Karpas-422 (cell line): Measurements from ENCODE around the gene ABI3BP. TPM values are rescaled to one million over a fixed set of nuclear protein-coding genes. Genes with fewer than 3 reads are reported as not detected.
"Not testable (repeated sequence)": the region's sequence is repeated elsewhere in the genome, so short reads cannot be mapped to it uniquely, and the experiment has no call there.

Experiments
- DNase-seq: peaks from one replicate; pipeline ENCODE4 v3.0.0-alpha.2; 2015
- H2AFZ ChIP-seq: fragments of 200-600 bp; sonication (generic); 2 replicates; pipeline ENCODE4 v1.6.1; 2014; ENCODE audit warnings: antibody characterized with exemption, low read length, mixed read lengths
- H3K27ac ChIP-seq: fragments of 200-600 bp; sonication (generic); 2 replicates; pipeline ENCODE4 v1.5.1; 2014; ENCODE audit warnings: mild to moderate bottlenecking, low read length, moderate library complexity
- H3K27me3 ChIP-seq: fragments of 200-600 bp; sonication (generic); 2 replicates; pipeline ENCODE4 v1.6.1; 2014; ENCODE audit warnings: low read length, mixed read lengths
- H3K36me3 ChIP-seq: fragments of 200-600 bp; sonication (generic); 2 replicates; pipeline ENCODE4 v1.6.1; 2014; ENCODE audit warnings: low read length, mixed read lengths; ENCODE audit not compliant: insufficient read depth
- H3K4me1 ChIP-seq: fragments of 200-600 bp; sonication (generic); 2 replicates; pipeline ENCODE4 v1.6.1; 2014; ENCODE audit warnings: mild to moderate bottlenecking, low read length, mixed read lengths
- H3K4me2 ChIP-seq: fragments of 200-600 bp; sonication (generic); 2 replicates; pipeline ENCODE4 v1.6.1; 2014; ENCODE audit warnings: low read length, low read depth, mild to moderate bottlenecking; ENCODE audit not compliant: poor library complexity, severe bottlenecking
- H3K4me3 ChIP-seq: fragments of 200-600 bp; sonication (generic); 2 replicates; pipeline ENCODE4 v1.5.1; 2014; ENCODE audit warnings: mild to moderate bottlenecking, antibody characterized with exemption, low read length, mixed read lengths
- H3K79me2 ChIP-seq: fragments of 200-600 bp; sonication (generic); 2 replicates; pipeline ENCODE4 v1.6.1; 2014; ENCODE audit warnings: mild to moderate bottlenecking, low read length, mixed read lengths
- H3K9ac ChIP-seq: fragments of 200-600 bp; sonication (generic); 2 replicates; pipeline ENCODE4 v1.6.0; 2014; ENCODE audit warnings: low read length
- H3K9me2 ChIP-seq: fragments of 200-600 bp; sonication (generic), shearing (Covaris generic); replicated peaks from 2 replicates; pipeline ENCODE4 v1.6.0; 2014; ENCODE audit warnings: mild to moderate bottlenecking, low read length, moderate library complexity; ENCODE audit not compliant: insufficient read depth
- H3K9me3 ChIP-seq: fragments of 300-700, 200-600 bp; sonication (generic); 2 replicates; pipeline ENCODE4 v1.6.1; 2014; ENCODE audit warnings: low read length, mixed read lengths
- H4K20me1 ChIP-seq: fragments of 200-600 bp; sonication (generic); 2 replicates; pipeline ENCODE4 v1.6.1; 2014; ENCODE audit warnings: mild to moderate bottlenecking, antibody characterized with exemption, low read length, low read depth; ENCODE audit not compliant: insufficient read depth
- total RNA-seq: library from RNA; depleted of rRNA; stranded (reverse); fragments of >200 nt; shearing (Covaris generic); gene quantifications from 2 replicates; pipeline ENCODE4 v1.2.3, GENCODE V29; 2014; ENCODE audit warnings: low replicate concordance

Gene ABI3BP
- total RNA-seq, 1 experiment from 2014 or later, result not detected

- H3K9ac ChIP-seq, result no peak overlapping the region
- H3K9me3 ChIP-seq, result no peaks in the 10 kb centered on the region
- no peak for DNase-seq
- H3K27me3 ChIP-seq, result no peaks in the 10 kb centered on the region
- H3K36me3 ChIP-seq, result no peaks in the 10 kb centered on the region
- H3K79me2 ChIP-seq, result no peaks in the 10 kb centered on the region
- no peak overlapping the region for H2AFZ ChIP-seq
- H3K4me3 ChIP-seq, result no peak overlapping the region
- no peaks in the 10 kb centered on the region for H3K4me1 ChIP-seq
- H4K20me1 ChIP-seq, result no peaks in the 10 kb centered on the region
- no peaks in the 10 kb centered on the region; the same call in 1 of the 2 replicates for H3K9me2 ChIP-seq
- no peak overlapping the region for H3K4me2 ChIP-seq
- no peak overlapping the region for H3K27ac ChIP-seq
Observed at GRCh38 chr3:101027286-101027685, 34.1 kb upstream of the ABI3BP start.

- H3K9me3 ChIP-seq, result no peaks in the 10 kb centered on the region
- no peak overlapping the region for H3K4me2 ChIP-seq
- no peak overlapping the region for H2AFZ ChIP-seq
- no peak for DNase-seq
- no peaks in the 10 kb centered on the region for H3K27me3 ChIP-seq
- no peaks in the 10 kb centered on the region for H3K36me3 ChIP-seq
- no peak overlapping the region for H3K9ac ChIP-seq
- H3K4me3 ChIP-seq, result no peak overlapping the region
- no peaks in the 10 kb centered on the region; the same call in 1 of the 2 replicates for H3K9me2 ChIP-seq
- H3K4me1 ChIP-seq, result no peaks in the 10 kb centered on the region
- no peaks in the 10 kb centered on the region for H4K20me1 ChIP-seq
- no peaks in the 10 kb centered on the region for H3K79me2 ChIP-seq
- H3K27ac ChIP-seq, result no peak overlapping the region
Observed at GRCh38 chr3:101026881-101027280, 33.7 kb upstream of the ABI3BP start.

- Histone ChIP-seq H3K79me2 (no peaks in the 10 kb centered on the region), H3K4me3 (no peak overlapping the region), H3K27ac (no peak overlapping the region), H2AFZ (no peak overlapping the region), H3K9me2 (no peaks in the 10 kb centered on the region; the same call in 1 of the 2 replicates), H3K36me3 (no peaks in the 10 kb centered on the region), H3K27me3 (no peaks in the 10 kb centered on the region), H3K4me1 (no peaks in the 10 kb centered on the region), H4K20me1 (no peaks in the 10 kb centered on the region), H3K9me3 (no peaks in the 10 kb centered on the region), H3K9ac (no peak overlapping the region), H3K4me2 (no peak overlapping the region)
- no peak for DNase-seq
Observed at GRCh38 chr3:101026244-101026643, 33.0 kb upstream of the ABI3BP start.

- no peak overlapping the region for H3K27ac ChIP-seq
- no peaks in the 10 kb centered on the region; the same call in 1 of the 2 replicates for H3K9me2 ChIP-seq
- no peaks in the 10 kb centered on the region for H3K4me1 ChIP-seq
- no peaks in the 10 kb centered on the region for H3K27me3 ChIP-seq
- no peak overlapping the region for H3K4me2 ChIP-seq
- no peaks in the 10 kb centered on the region for H3K36me3 ChIP-seq
- no peak overlapping the region for H3K9ac ChIP-seq
- no peaks in the 10 kb centered on the region for H3K9me3 ChIP-seq
- H3K4me3 ChIP-seq, result no peak overlapping the region
- no peaks in the 10 kb centered on the region for H3K79me2 ChIP-seq
- H4K20me1 ChIP-seq, result no peaks in the 10 kb centered on the region
- no peak overlapping the region for H2AFZ ChIP-seq
- no peak for DNase-seq
Observed at GRCh38 chr3:101020351-101021015, 27.3 kb upstream of the ABI3BP start.

- H3K79me2 ChIP-seq, result no peaks in the 10 kb centered on the region
- no peaks in the 10 kb centered on the region for H3K9me2 ChIP-seq
- H3K27ac ChIP-seq, result no peak overlapping the region
- H4K20me1 ChIP-seq, result no peaks in the 10 kb centered on the region
- no peak overlapping the region for H3K4me3 ChIP-seq
- no peaks in the 10 kb centered on the region for H3K9me3 ChIP-seq
- H3K36me3 ChIP-seq, result no peaks in the 10 kb centered on the region
- H3K4me2 ChIP-seq, result no peak overlapping the region
- DNase-seq, result no peak
- no peak overlapping the region for H3K9ac ChIP-seq
- H3K27me3 ChIP-seq, result no peaks in the 10 kb centered on the region
- H3K4me1 ChIP-seq, result no peaks in the 10 kb centered on the region
- no peak overlapping the region for H2AFZ ChIP-seq
Observed at GRCh38 chr3:101017017-101017416, 23.8 kb upstream of the ABI3BP start.

- H3K9me3 ChIP-seq, H3K27ac ChIP-seq, H3K9ac ChIP-seq, H3K79me2 ChIP-seq, H4K20me1 ChIP-seq, H2AFZ ChIP-seq, H3K4me3 ChIP-seq, DNase-seq, H3K27me3 ChIP-seq, H3K4me1 ChIP-seq, H3K9me2 ChIP-seq, H3K36me3 ChIP-seq, H3K4me2 ChIP-seq: not testable (repeated sequence)
Observed at GRCh38 chr3:101012312-101012711, 19.1 kb upstream of the ABI3BP start.

- Histone ChIP-seq H3K36me3 (no peaks in the 10 kb centered on the region), H3K79me2 (no peaks in the 10 kb centered on the region), H4K20me1 (no peaks in the 10 kb centered on the region), H3K4me2 (no peak overlapping the region), H3K4me1 (no peaks in the 10 kb centered on the region), H2AFZ (no peak overlapping the region), H3K27me3 (0 out of 2 replicates have a peak, but pooled peaks cover 2% of the 10 kb centered on the region), H3K27ac (no peak overlapping the region), H3K9me2 (no peaks in the 10 kb centered on the region), H3K4me3 (no peak overlapping the region), H3K9me3 (no peaks in the 10 kb centered on the region), H3K9ac (no peak overlapping the region)
- no peak for DNase-seq
Observed at GRCh38 chr3:101011136-101011535, 17.9 kb upstream of the ABI3BP start.

- H3K9me3 ChIP-seq, result no peaks in the 10 kb centered on the region
- H3K9me2 ChIP-seq, result no peaks in the 10 kb centered on the region
- no peaks in the 10 kb centered on the region for H3K4me1 ChIP-seq
- 0 out of 2 replicates have a peak, but pooled peaks cover 2% of the 10 kb centered on the region for H3K27me3 ChIP-seq
- H3K4me3 ChIP-seq, result no peak overlapping the region
- H2AFZ ChIP-seq, result no peak overlapping the region
- no peak overlapping the region for H3K4me2 ChIP-seq
- H3K36me3 ChIP-seq, result no peaks in the 10 kb centered on the region
- H3K9ac ChIP-seq, result no peak overlapping the region
- H3K27ac ChIP-seq, result no peak overlapping the region
- DNase-seq, result no peak
- H3K79me2 ChIP-seq, result no peaks in the 10 kb centered on the region
- no peaks in the 10 kb centered on the region for H4K20me1 ChIP-seq
Observed at GRCh38 chr3:101010296-101010695, 17.1 kb upstream of the ABI3BP start.
